HT-29 (cell line): ENCODE results near the gene JMJD8. TPM values are rescaled to one million over a fixed set of nuclear protein-coding genes. Genes with fewer than 3 reads are reported as not detected.

Experiments used
- total RNA-seq: library from RNA; depleted of rRNA; stranded (reverse); fragments of >200 nt; shearing (Covaris generic); gene quantifications from 2 replicates; pipeline ENCODE4 v1.2.3, GENCODE V29; 2014; rRNA removed

Gene JMJD8
- total RNA-seq, 1 experiment from 2014 or later, result 154 TPM

Other genes starting within 250 kb of the JMJD8 start
- 161 and 180 TPM in 2 replicates for gene CAPN15, start 156.6 kb downstream of the JMJD8 start, total RNA-seq
- 0.08 TPM in 1 of 2 replicates, not detected in the other for gene PRR35, start 123.9 kb downstream of the JMJD8 start, total RNA-seq
- 0.05 and 0.13 TPM in 2 replicates for gene NHLRC4, start 117.3 kb downstream of the JMJD8 start, total RNA-seq
- 99.5 and 103 TPM in 2 replicates for gene PIGQ, start 114.4 kb downstream of the JMJD8 start, total RNA-seq
- gene RAB40C, start 94.3 kb downstream of the JMJD8 start, total RNA-seq, result 54.2 and 58.2 TPM in 2 replicates
- 0.74 and 1.1 TPM in 2 replicates for gene WFIKKN1, start 53.3 kb downstream of the JMJD8 start, total RNA-seq
- gene METTL26, start 48.0 kb downstream of the JMJD8 start, total RNA-seq, result 278 and 290 TPM in 2 replicates
- 198 and 209 TPM in 2 replicates for gene MCRIP2, start 42.5 kb downstream of the JMJD8 start, total RNA-seq
- 162 and 168 TPM in 2 replicates for gene WDR90, start 35.0 kb downstream of the JMJD8 start, total RNA-seq
- 209 and 211 TPM in 2 replicates for gene RHOT2, start 16.2 kb downstream of the JMJD8 start, total RNA-seq
- 7.8 and 8.2 TPM in 2 replicates for gene RHBDL1, start 8.7 kb downstream of the JMJD8 start, total RNA-seq
- gene STUB1, start 3.9 kb downstream of the JMJD8 start, total RNA-seq, result 258 and 295 TPM in 2 replicates
- 5.9 and 6.2 TPM in 2 replicates for gene WDR24, start 6.1 kb upstream of the JMJD8 start, total RNA-seq
- gene FBXL16, start 21.5 kb upstream of the JMJD8 start, total RNA-seq, result 0.29 and 1.5 TPM in 2 replicates
- gene METRN, start 30.8 kb upstream of the JMJD8 start, total RNA-seq, result 82.2 and 108 TPM in 2 replicates
- 123 and 151 TPM in 2 replicates for gene ANTKMT, start 36.8 kb upstream of the JMJD8 start, total RNA-seq
- gene CCDC78, start 42.1 kb upstream of the JMJD8 start, total RNA-seq, result 22.9 and 30.6 TPM in 2 replicates
- 63.0 and 80.8 TPM in 2 replicates for gene HAGHL, start 42.8 kb upstream of the JMJD8 start, total RNA-seq
- gene CIAO3, start 56.7 kb upstream of the JMJD8 start, total RNA-seq, result 68.4 and 80.0 TPM in 2 replicates
- gene MSLN, start 76.4 kb upstream of the JMJD8 start, total RNA-seq, result 3.9 and 8.3 TPM in 2 replicates
- gene RPUSD1, start 104.0 kb upstream of the JMJD8 start, total RNA-seq, result 147 and 148 TPM in 2 replicates
- 121 and 145 TPM in 2 replicates for gene CHTF18, start 104.3 kb upstream of the JMJD8 start, total RNA-seq
- not detected in 2 replicates for gene GNG13, start 116.4 kb upstream of the JMJD8 start, total RNA-seq